Mucosa of gallbladder (tissue), 1 donor: Measurements from ENCODE around the gene ATP1A2. TPM values are rescaled to one million over a fixed set of nuclear protein-coding genes. Genes with fewer than 3 reads are reported as not detected.

Source experiments
- DNase-seq: peaks from one replicate; pipeline ENCODE4 v3.0.0-alpha.2; 2020; ENCODE audit warnings: low spot score
- total RNA-seq: library from RNA; stranded (reverse); gene quantifications from one replicate; pipeline ENCODE4 v1.2.1, GENCODE V29; 2021
- donor health status: DM: no; HTN: no; CAD: no.

The ATP1A2 gene
- total RNA-seq, 1 donor from 2014 or later, result 18.6 TPM

GRCh38 chr1:160146107-160146506 is 30.5 kb downstream of the ATP1A2 start:
- no peak for DNase-seq

GRCh38 chr1:160148121-160148520 is 32.6 kb downstream of the ATP1A2 start:
- no peak for DNase-seq

- no peak for DNase-seq
Observed at GRCh38 chr1:160149233-160149632, 33.7 kb downstream of the ATP1A2 start.

GRCh38 chr1:160149716-160150115 is 34.2 kb downstream of the ATP1A2 start:
- no peak for DNase-seq

GRCh38 chr1:160151303-160151702 is 35.7 kb downstream of the ATP1A2 start, which contains the start of gene ATP1A4:
TSS of gene ATP1A4 (plus strand) at chr1:160151603. CDS start at chr1:160152041, 438 bp downstream.
- no peak for DNase-seq

GRCh38 chr1:160154790-160155189 is 39.2 kb downstream of the ATP1A2 start:
- DNase-seq, result no peak

GRCh38 chr1:160156361-160156760 is 40.8 kb downstream of the ATP1A2 start:
- no peak for DNase-seq

- no peak for DNase-seq
Observed at GRCh38 chr1:160157174-160157573, 41.6 kb downstream of the ATP1A2 start.

- DNase-seq, result no peak
Observed at GRCh38 chr1:160158031-160158430, 42.5 kb downstream of the ATP1A2 start.

- no peak for DNase-seq
Observed at GRCh38 chr1:160158534-160158933, 43.0 kb downstream of the ATP1A2 start.

GRCh38 chr1:160159846-160160245 is 44.3 kb downstream of the ATP1A2 start:
- no peak for DNase-seq

- no peak for DNase-seq
Observed at GRCh38 chr1:160161965-160162705, 46.6 kb downstream of the ATP1A2 start.

- DNase-seq, result no peak
Observed at GRCh38 chr1:160162931-160163330, 47.4 kb downstream of the ATP1A2 start.

- no peak for DNase-seq
Observed at GRCh38 chr1:160163615-160164014, 48.1 kb downstream of the ATP1A2 start.

GRCh38 chr1:160164121-160164520 is 48.6 kb downstream of the ATP1A2 start:
- DNase-seq, result no peak

GRCh38 chr1:160166166-160166868 is 50.8 kb downstream of the ATP1A2 start:
- DNase-seq, result no peak

- DNase-seq, result no peak
Observed at GRCh38 chr1:160167056-160167455, 51.5 kb downstream of the ATP1A2 start.

GRCh38 chr1:160167580-160167979 is 52.0 kb downstream of the ATP1A2 start:
- DNase-seq, result no peak

- no peak for DNase-seq
Observed at GRCh38 chr1:160168016-160168415, 52.5 kb downstream of the ATP1A2 start.

- DNase-seq, result no peak
Observed at GRCh38 chr1:160168609-160169369, 53.2 kb downstream of the ATP1A2 start.

GRCh38 chr1:160169553-160170399 is 54.2 kb downstream of the ATP1A2 start:
- no peak for DNase-seq

GRCh38 chr1:160171354-160171753 is 55.8 kb downstream of the ATP1A2 start:
- no peak for DNase-seq
